Measurements from ENCODE around the gene ETV6.

- no peak for TF ChIP-seq EZH2 (IDR thresholded peaks at IDR 0.05; ENCODE audit: low read length)
- TF ChIP-seq CTCF (optimal IDR thresholded peaks at IDR 0.05 in 1 of 3, IDR thresholded peaks at IDR 0.05 in 1 of 3, conservative IDR thresholded peaks at IDR 0.05 in 1 of 3; ENCODE audit: extremely low read depth in 1 of 3, insufficient read depth in 2 of 3, low read length in 3 of 3), result no peak
These were observed 81.5 kb downstream of the ETV6 start for GRCh38 chr12:11731042-11731357.
